Ishikawa (cell line): ENCODE results near the gene GAB3.

Experiments used
- CEBPB ChIP-seq: IDR thresholded peaks from 2 replicates; pipeline ENCODE4 v1.6.1; 2012
- CREB1 ChIP-seq: IDR thresholded peaks from 2 replicates; pipeline ENCODE4 v1.6.1; 2012; ENCODE audit warnings: low read depth
- EGR1 ChIP-seq: IDR thresholded peaks from 2 replicates; pipeline ENCODE4 v1.6.1; 2012
- EP300 ChIP-seq: IDR thresholded peaks from 2 replicates; pipeline ENCODE4 v1.6.1; 2012; ENCODE audit warnings: borderline replicate concordance
- FOXM1 ChIP-seq: IDR thresholded peaks from 2 replicates; pipeline ENCODE4 v1.6.1; 2012; ENCODE audit warnings: low read depth, borderline replicate concordance
- MAX ChIP-seq: IDR thresholded peaks from 2 replicates; pipeline ENCODE4 v1.6.1; 2012
- NFIC ChIP-seq: IDR thresholded peaks from 2 replicates; pipeline ENCODE4 v1.6.1; 2012
- RAD21 ChIP-seq: IDR thresholded peaks from 2 replicates; pipeline ENCODE4 v1.6.1; 2012; ENCODE audit warnings: low read depth
- REST ChIP-seq: IDR thresholded peaks from 2 replicates; pipeline ENCODE4 v1.6.1; 2012; ENCODE audit warnings: low read depth, mild to moderate bottlenecking
- TAF1 ChIP-seq: IDR thresholded peaks from 2 replicates; pipeline ENCODE4 v1.6.1; 2012; ENCODE audit warnings: low read depth, mild to moderate bottlenecking
- TCF12 ChIP-seq: IDR thresholded peaks from 2 replicates; pipeline ENCODE4 v1.6.1; 2012; ENCODE audit warnings: low read depth
- TEAD4 ChIP-seq: IDR thresholded peaks from 2 replicates; pipeline ENCODE4 v1.6.1; 2012
- USF1 ChIP-seq: IDR thresholded peaks from 2 replicates; pipeline ENCODE4 v1.6.1; 2012
- YY1 ChIP-seq: IDR thresholded peaks from 2 replicates; pipeline ENCODE4 v1.6.1; 2012; ENCODE audit warnings: low read depth
- ZBTB7A ChIP-seq: IDR thresholded peaks from 2 replicates; pipeline ENCODE4 v1.6.1; 2012; ENCODE audit warnings: low read depth

The GAB3 gene

GRCh38 chrX:154711264-154711663 lies 39.6 kb downstream of the GAB3 start:
- TF ChIP-seq EP300 (no peak), RAD21 (no peak), EGR1 (no peak), MAX (no peak), ZBTB7A (no peak), TCF12 (no peak), FOXM1 (no peak), NFIC (no peak), TEAD4 (no peak), CREB1 (no peak), USF1 (no peak), CEBPB (no peak), REST (no peak)

GRCh38 chrX:154710309-154710708 lies 40.6 kb downstream of the GAB3 start:
- no peak for TF ChIP-seq NFIC
- TF ChIP-seq USF1 = no peak
- no peak for TF ChIP-seq EGR1
- no peak for TF ChIP-seq TCF12
- TF ChIP-seq EP300 = no peak
- no peak for TF ChIP-seq TEAD4
- no peak for TF ChIP-seq ZBTB7A
- TF ChIP-seq YY1 = no peak
- no peak for TF ChIP-seq FOXM1

DNA sequence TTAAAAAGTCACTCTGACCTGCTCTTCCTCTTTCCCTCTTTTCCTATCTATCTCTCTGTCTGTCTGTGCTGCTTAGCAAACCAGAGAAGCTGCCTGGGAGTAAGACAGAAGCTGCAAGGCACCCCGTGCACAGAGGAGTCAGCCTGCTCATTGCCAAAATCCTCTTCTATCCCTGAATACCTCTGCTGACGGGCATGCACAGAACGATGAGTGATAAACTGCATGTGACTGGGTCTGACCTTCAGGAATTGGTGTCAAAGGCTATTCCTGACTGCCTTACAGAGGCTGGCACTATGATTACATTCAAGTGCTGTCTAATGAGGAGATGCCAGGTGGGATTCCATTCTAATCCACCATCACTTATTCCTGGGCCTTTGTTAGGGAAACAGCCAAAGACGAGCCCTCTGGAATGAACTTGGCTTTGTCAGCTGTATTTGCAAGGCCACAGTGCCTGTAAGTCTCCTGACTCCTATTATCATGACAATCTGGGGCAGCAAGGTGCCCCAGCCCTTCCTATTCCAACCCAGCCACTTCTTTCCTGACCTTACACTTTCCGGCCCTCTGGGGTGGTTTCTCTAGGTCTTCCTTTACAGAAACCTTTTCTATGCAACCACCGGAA lies 52.1 kb downstream of the GAB3 start:
- TF ChIP-seq RAD21 (no peak), TAF1 (no peak), CREB1 (no peak), YY1 (no peak), TEAD4 (no peak), NFIC (no peak), EP300 (no peak), FOXM1 (no peak), CEBPB (no peak), MAX (no peak), REST (no peak), EGR1 (no peak), USF1 (no peak), ZBTB7A (no peak)

DNA sequence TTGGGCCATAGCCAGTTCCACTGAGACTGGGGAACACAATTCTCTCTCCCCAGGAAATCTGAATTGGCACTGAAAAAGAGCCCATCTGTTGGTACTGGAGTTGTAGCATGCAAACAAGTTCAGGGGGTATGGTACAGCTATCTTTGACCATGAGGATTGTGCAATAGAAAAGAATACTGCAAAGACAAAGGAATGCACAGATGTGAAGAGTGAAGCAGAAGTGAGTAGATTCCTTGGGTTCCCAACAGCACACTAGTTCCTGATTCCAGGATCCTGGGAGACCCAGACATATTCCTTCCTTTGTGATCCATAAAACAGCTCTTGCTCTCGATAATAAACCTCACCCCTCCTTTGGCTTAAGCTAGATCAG lies 54.2 kb downstream of the GAB3 start:
- TF ChIP-seq CEBPB = no peak
- TF ChIP-seq FOXM1 = no peak
- no peak for TF ChIP-seq USF1

DNA sequence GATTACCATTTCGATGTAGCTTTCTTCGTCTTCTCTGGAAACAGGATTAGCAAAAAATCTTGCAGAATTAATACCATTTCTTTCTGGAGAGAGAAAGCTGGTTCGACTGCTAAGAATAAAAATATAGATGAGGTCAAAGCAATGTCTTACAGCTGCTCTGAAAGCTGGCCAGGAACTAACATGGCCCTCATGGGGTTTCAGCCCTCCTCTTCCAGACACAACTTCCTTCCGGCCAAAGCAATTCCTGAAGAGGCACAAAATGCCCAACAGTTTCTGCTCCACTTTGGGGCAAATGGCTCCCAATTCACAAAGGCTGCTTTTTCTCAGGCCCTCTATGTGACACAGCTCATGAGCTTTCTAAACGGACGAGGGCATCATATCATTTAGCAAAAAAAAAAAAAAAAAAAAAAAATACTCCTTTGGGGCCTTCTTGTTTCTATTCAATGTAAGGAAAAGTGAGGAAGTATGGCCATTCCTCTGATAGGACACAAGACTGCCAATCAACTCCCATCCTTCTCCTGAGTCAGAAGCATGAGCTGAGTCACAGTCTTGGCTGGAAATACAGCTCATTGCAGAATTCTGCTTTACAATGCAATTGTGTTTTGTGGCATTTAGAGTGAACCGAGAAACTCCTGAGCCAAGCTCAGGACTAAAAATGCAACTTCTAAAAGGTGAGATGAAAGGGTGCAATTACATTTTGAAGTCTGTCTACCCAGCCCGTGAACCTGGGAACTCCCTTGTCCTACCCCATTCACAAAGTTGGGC lies 54.8 kb downstream of the GAB3 start:
- TF ChIP-seq FOXM1 (no peak), RAD21 (no peak), MAX (no peak), TEAD4 (no peak), EP300 (no peak), CEBPB (no peak), TAF1 (no peak), TCF12 (no peak), CREB1 (no peak), USF1 (no peak)
